Kidney glomerular epithelial cell (primary cell): ENCODE data around the gene CBX7.

ENCODE experiments used
- DNase-seq: peaks from one replicate; lab custom pipeline; 2025; lab: John Stamatoyannopoulos, UW

CBX7 gene

GRCh38 chr22:39091126-39092081 lies 61.1 kb downstream of the CBX7 start:
- DNase-seq: no peak

- DNase-seq: no peak
Observed at GRCh38 chr22:39090426-39091064, 61.9 kb downstream of the CBX7 start.

GRCh38 chr22:39089928-39090327 lies 62.6 kb downstream of the CBX7 start:
- DNase-seq: no peak

DNA sequence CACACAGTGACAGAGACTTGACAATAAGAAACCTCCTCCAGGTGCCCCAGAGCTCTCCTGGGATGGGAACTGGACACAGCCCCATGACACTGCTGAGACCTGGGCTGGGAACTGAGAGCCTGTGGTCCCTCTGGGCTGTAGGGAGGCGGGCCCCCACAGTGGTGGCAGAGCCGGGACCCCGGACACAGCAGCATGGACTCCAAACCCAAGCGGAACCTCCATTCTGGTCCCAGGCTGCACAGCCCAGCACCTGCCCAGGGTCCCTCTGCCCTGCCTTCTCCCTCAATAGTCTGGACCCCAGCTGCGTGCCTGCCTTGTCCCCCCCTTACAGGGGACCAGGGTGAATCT lies 63.8 kb downstream of the CBX7 start:
- DNase-seq: no peak

GRCh38 chr22:39087881-39088684 lies 64.4 kb downstream of the CBX7 start:
- DNase-seq: no peak

DNA sequence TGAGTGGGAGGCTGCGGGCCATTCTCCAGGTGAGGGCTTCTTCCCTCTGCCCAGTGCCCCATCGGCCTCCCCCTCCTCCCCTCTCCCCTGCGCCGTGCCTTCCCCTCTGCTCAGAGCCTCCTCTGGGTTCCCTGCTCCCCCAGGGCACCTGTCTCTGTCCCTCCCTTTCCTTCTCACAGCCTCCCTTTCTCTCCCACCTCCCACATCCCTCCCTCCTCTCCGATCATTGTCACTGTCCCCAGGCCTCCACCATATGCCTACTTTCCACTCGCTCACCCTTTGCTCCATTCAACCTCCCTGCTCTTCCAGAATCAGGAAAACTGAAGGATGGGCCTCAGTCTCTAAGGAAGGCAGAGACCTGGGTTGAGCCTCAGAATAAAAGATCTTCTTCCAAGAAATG lies 65.4 kb downstream of the CBX7 start:
- DNase-seq: no peak

DNA sequence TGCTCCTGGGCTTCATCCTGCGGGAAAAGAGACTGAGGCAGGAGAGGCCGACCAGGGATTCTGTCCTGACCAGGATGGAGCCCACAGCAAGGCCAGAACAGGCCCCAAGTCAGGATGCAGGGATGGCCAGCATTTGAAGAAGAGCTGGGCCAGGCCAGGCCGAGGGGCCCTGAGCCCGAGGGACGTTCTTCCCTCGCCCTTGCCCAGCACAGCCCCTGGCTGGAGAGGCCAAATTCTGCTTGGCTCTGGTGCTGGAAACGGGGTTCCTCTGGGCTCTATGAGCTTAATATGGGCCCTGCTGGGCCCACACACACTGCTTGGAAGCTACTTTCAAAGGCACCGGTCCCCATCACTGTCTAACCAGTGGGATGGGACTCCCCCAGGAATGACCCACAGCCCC lies 67.8 kb downstream of the CBX7 start:
- no peak for DNase-seq

DNA sequence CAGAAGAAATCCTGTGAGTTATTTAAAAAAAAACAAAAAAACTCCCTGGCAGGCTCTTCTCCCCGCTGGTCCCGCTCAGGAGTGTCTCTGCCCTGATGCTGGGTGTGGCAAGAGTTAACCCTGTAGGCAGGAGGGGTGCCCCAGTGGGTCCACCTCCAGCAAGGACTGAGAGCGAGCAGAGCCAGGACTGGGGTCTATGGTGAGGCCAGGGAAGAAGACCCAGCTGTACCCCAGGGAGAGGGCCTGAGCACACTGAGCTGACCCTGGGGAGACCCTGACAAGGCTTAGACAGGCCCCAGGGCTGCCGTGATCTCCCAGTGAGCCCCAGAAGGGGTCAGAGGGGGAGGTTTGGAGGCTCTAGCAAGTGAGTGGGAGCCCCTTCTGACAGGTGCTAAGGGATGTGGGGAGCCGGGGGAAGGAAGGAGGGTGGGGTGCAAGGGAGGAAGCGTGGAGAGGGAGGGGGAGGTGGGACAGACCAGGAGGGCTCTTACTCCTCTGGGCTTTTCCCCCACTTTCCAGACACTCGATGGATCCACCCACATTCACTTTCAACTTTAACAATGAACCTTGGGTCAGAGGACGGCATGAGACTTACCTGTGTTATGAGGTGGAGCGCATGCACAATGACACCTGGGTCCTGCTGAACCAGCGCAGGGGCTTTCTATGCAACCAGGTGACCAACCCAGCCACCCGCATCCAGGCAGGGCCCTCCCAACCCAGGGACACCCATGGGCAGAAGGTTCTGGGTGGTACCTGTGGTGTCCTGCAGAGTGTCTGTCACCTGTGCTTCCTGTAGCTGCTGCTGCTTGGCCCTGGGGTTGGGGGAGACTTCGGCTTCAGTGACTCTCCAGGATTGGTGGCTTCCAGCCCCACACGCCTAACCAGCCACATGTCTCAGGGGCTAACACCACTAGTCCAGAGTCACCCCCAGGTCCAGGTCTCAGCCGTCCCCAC lies 69.0 kb downstream of the CBX7 start:
- no peak for DNase-seq

- no peak for DNase-seq
Observed at GRCh38 chr22:39081598-39081997, 70.9 kb downstream of the CBX7 start.

DNA sequence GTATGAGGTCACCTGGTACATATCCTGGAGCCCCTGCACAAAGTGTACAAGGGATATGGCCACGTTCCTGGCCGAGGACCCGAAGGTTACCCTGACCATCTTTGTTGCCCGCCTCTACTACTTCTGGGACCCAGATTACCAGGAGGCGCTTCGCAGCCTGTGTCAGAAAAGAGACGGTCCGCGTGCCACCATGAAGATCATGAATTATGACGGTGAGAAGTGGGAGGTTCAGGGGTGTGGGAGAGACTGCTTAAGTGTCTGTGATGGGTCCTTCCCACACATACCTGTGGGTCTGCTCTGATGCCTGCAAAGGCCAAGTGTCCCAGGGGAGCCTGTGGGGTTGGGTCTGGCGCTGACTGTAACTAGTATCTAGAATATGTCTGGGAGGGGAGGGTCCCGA lies 71.5 kb downstream of the CBX7 start:
- no peak for DNase-seq
